SJSA1 (cell line): ENCODE results near the gene TSPAN18. TPM values are rescaled to one million over a fixed set of nuclear protein-coding genes. Genes with fewer than 3 reads are reported as not detected.

ENCODE experiments used
- DNase-seq, 2 experiments: peaks; one replicate each; pipeline ENCODE4 v3.0.0-alpha.2; 2015 to 2020; ENCODE audit warnings: low spot score in 2 of 2, low read depth in 1 of 2
- H3K27ac ChIP-seq: fragments of 250-450 bp; sonication (Bioruptor Pico); 2 replicates; pipeline ENCODE4 v1.5.1; 2020; ENCODE audit warnings: mild to moderate bottlenecking, moderate library complexity
- H3K27me3 ChIP-seq: fragments of 250-450 bp; sonication (Bioruptor Pico); replicated peaks from 2 replicates; pipeline ENCODE4 v1.5.1; 2020; ENCODE audit warnings: mild to moderate bottlenecking, moderate library complexity
- H3K36me3 ChIP-seq: fragments of 250-450 bp; sonication (Bioruptor Pico); 2 replicates; pipeline ENCODE4 v1.5.1; 2020; ENCODE audit warnings: mild to moderate bottlenecking
- H3K4me1 ChIP-seq: fragments of 250-450 bp; sonication (Bioruptor Pico); replicated peaks from 2 replicates; pipeline ENCODE4 v1.6.1; 2021; ENCODE audit warnings: mild to moderate bottlenecking
- H3K4me3 ChIP-seq: fragments of 250-450 bp; sonication (Bioruptor Pico); 2 replicates; pipeline ENCODE4 v1.5.1; 2020; ENCODE audit warnings: mild to moderate bottlenecking
- H3K9me3 ChIP-seq: fragments of 250-450 bp; sonication (Bioruptor Pico); replicated peaks from 2 replicates; pipeline ENCODE4 v1.5.1; 2020; ENCODE audit warnings: mild to moderate bottlenecking
- total RNA-seq: library from RNA; depleted of rRNA; stranded (reverse); fragments of >200 nt; shearing (Covaris generic); gene quantifications from 2 replicates; pipeline ENCODE4 v1.2.3, GENCODE V29; 2014

The TSPAN18 gene
- total RNA-seq, 1 experiment from 2014 or later, result 1.9 TPM

DNA sequence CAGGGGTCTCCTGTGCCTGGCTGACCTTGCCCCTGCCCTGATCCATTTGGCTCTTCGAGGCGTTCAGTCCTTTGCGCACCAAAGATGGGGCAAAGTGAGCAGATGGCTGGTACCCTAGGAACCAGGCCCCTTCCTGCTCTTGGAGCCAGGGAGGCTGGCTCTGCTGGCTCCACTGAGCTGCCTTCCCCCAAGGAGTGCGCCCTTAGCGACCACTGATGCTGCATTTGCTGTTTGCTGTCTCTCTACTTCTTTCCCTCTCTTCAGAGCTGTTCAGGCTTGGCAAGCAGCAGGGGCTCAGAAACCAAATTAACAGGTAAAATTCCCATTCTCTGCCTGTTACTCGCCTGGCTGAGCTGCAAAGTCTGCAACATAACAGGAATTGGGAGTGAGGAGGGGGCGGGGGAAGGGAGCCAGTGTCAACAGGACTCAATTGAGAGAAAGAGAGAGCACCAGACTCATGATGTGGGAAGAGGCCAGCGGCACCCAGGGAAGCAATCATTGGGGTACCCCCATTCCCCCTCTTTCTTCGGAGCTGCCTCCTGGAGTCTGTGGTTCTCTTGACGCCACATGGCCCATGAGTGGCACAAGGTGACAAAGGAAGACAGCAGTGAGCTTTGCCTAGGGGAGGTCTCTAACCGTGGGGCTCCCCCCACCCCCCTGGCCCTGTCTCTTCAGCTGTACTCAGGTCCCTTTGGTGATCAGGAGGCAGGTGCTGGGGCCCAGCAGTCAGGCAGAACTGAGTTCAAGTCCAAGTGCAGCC, 121.6 kb downstream of the TSPAN18 start:
- no peaks in the 10 kb centered on the region for H3K36me3 ChIP-seq
- H3K4me3 ChIP-seq, result no peak overlapping the region
- H3K9me3 ChIP-seq, result no peaks in the 10 kb centered on the region
- no peak overlapping the region for H3K27ac ChIP-seq
- H3K27me3 ChIP-seq, result no peaks in the 10 kb centered on the region; the same call in 1 of the 2 replicates
- DNase-seq, result no peak
- peaks cover 7% of the 10 kb centered on the region; the same call in 1 of the 2 replicates for H3K4me1 ChIP-seq

DNA sequence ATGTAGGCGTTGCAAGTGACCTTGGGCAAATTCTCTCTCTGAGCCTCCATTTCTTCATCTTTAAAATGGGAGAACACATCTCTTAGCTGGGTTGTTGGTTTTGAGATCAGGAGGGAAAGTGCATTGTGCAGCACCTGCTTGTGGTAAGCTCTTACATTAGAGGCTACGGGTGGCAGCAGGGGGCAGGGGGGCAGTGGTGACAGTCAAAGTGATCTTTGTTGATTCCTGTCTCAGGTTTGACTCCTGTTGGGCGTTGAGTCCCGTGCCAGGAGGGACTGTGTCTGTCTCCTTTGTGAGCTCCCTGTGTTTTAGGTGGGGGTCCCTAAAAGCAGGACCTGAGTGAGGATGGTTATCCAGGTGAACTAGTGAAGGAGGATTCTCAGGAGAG, 122.2 kb downstream of the TSPAN18 start:
- peaks cover 7% of the 10 kb centered on the region; the same call in 1 of the 2 replicates for H3K4me1 ChIP-seq
- no peak for DNase-seq
- no peaks in the 10 kb centered on the region for H3K36me3 ChIP-seq
- no peaks in the 10 kb centered on the region; the same call in 1 of the 2 replicates for H3K27me3 ChIP-seq
- H3K27ac ChIP-seq, result no peak overlapping the region
- H3K4me3 ChIP-seq, result no peak overlapping the region
- H3K9me3 ChIP-seq, result no peaks in the 10 kb centered on the region

DNA sequence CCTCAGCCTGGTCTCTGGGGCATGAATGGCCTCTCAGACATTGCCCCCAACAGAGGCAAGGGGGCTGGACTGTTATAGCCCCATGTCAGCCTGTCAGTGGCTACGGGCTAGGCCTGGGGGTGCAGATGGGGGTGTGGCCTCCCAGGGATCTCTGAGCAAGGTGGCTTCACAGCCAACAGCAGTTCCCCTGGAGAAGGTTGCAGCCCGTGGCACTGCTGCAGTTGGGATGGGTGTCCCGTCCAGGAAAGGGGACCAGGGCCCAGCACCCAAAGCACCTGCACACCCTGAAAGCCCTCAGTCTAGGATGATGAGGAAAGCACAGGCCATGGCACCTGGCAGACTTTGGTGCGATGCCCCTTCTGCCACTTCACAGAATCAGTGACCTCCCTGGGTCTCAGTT, 122.7 kb downstream of the TSPAN18 start:
- Histone ChIP-seq H3K36me3 (no peaks in the 10 kb centered on the region), H3K4me3 (no peak overlapping the region), H3K9me3 (no peaks in the 10 kb centered on the region), H3K27me3 (no peaks in the 10 kb centered on the region; the same call in 1 of the 2 replicates), H3K27ac (no peak overlapping the region), H3K4me1 (peaks cover 7% of the 10 kb centered on the region; the same call in 1 of the 2 replicates)
- DNase-seq, result no peak

DNA sequence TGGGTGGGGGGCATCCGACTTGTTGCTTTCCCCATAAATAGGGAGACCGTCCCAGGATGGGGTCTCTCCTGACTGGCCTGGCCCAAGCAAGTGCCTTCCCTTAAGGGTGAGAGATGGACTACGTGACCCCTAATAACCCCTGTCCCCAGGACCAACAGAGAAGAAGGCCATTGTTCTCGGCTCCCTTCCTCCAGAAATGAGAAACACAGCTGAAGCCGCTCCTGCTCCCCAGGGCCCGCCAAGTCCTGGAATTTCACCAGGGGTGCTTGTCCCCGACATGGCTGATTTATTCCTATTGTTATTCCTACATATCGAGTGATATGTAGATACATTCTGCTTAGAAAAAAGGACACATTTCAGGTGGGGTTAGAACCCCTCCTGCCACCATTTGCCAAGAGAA, 123.2 kb downstream of the TSPAN18 start:
- Histone ChIP-seq H3K4me1 (peaks cover 7% of the 10 kb centered on the region; the same call in 1 of the 2 replicates), H3K9me3 (no peaks in the 10 kb centered on the region), H3K4me3 (no peak overlapping the region), H3K27me3 (no peaks in the 10 kb centered on the region), H3K36me3 (no peaks in the 10 kb centered on the region), H3K27ac (no peak overlapping the region)
- DNase-seq, result no peak

DNA sequence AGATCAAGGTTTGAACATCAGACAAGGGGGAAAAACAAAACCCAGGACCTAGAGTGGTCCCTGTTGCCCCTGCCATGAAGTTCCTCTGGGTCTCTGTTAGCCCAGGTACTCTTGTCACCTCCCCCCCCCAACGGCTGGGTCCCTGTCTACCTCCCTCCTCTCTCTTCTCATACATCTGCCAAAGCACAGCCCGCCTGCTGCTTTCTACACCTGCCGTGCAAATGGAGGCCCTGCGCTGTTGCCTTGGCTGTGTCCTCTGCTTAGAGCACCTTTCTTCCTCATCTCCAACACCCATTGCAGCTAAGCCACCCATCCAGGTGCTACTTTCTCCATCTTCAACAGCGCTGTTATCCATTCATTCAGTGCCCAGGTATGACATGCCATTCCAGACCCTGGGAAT, 124.7 kb downstream of the TSPAN18 start:
- no peak for DNase-seq
- Histone ChIP-seq H3K27me3 (no peaks in the 10 kb centered on the region), H3K27ac (no peak overlapping the region), H3K9me3 (no peaks in the 10 kb centered on the region), H3K4me3 (no peak overlapping the region), H3K4me1 (peaks cover 11% of the 10 kb centered on the region), H3K36me3 (no peaks in the 10 kb centered on the region)

DNA sequence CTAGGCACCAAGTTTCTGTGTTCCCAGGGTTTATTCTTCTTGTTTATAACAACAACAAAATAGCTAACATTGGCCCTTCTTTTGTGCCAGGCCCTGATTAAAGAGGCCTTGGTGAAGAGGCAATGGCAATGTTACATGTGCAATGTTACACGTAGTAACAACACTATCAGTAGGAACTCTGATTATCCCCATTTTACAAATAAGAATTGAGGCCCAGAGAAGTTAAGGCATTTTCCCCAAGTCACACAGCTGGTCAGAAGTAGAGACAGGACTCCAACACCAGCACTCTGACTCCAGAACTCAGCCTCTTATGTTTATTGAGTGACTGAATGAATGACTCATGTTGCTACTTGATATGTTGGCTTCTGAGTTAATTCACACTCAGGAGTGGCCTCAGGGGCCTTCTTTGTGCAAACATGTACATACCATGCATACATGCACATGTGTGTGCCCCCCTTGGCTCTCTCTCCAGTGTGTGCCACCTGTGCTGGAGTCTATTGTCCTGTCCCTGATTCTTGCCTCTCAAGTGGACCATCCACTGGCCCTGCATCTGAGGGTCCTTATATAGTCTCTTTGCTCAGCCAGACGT, 125.5 kb downstream of the TSPAN18 start:
- Histone ChIP-seq H3K4me3 (no peak overlapping the region), H3K36me3 (no peaks in the 10 kb centered on the region), H3K4me1 (peaks cover 11% of the 10 kb centered on the region), H3K9me3 (no peaks in the 10 kb centered on the region), H3K27me3 (no peaks in the 10 kb centered on the region), H3K27ac (no peak overlapping the region)
- DNase-seq, result no peak

DNA sequence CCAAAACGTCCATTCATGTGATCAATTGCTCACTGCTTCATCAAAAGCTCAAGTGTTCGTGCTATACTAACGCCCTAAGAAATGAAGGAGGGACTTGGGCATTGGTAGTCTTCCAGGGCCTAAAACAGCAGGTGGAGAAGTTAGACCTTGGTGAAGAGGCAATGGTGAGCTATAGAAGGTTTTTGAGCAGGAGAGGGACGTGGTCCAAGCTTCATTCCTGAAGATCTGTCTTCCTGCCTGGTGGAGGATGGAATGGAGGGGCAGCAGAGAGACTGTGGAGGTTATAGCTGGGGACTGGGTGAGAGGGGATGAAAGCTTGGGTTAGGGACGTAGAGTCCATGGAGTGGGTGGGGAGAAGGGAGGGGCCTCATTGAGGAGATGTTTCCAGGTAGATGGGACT, 126.2 kb downstream of the TSPAN18 start:
- Histone ChIP-seq H3K9me3 (no peaks in the 10 kb centered on the region), H3K36me3 (no peaks in the 10 kb centered on the region), H3K4me3 (no peak overlapping the region), H3K27me3 (no peaks in the 10 kb centered on the region), H3K27ac (no peak overlapping the region), H3K4me1 (peaks cover 13% of the 10 kb centered on the region)
- DNase-seq, result no peak

DNA sequence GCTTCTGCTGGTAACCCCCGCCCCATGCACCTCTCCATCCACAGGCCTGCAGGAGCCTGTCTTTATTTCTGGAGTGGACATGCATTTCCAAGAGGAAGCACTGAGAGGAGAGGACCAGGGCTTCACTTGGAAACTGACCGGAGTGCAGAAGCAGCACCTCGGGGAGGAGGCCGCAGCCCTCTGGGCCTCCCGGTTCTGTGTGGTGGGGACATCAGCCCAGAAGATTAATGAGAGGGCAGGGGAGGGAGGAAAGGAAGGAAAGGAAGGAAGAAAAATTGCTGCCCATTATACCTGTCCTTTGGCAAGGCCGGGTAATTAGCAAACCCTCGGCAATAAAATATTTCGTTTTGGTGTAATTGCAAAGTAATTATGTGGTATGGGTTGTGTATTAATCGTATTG, 126.9 kb downstream of the TSPAN18 start:
- no peak overlapping the region for H3K4me3 ChIP-seq
- no peaks in the 10 kb centered on the region for H3K36me3 ChIP-seq
- peaks cover 21% of the 10 kb centered on the region for H3K4me1 ChIP-seq
- no peak overlapping the region for H3K27ac ChIP-seq
- H3K27me3 ChIP-seq, result no peaks in the 10 kb centered on the region
- no peaks in the 10 kb centered on the region for H3K9me3 ChIP-seq
- no peak for DNase-seq

DNA sequence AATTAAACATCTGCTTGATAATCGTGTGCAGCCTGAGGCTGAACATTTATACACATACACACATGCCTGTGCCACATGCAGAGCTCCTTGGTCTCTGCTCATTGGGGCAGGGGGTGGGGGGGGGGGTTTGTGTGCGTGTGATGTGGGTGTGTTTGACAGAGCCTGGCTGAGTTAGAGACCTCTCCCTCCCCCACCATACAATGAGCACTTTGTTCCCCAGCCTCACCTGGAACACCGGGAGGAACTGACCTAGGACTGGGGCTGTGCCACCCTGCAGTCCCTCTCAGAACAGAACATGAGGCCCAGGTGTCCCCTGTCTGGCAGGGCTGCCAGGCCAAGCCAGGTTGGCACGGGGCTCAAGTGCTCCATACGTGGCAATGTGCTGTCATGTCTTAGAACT, 127.3 kb downstream of the TSPAN18 start:
- no peak overlapping the region for H3K4me3 ChIP-seq
- no peak overlapping the region for H3K27ac ChIP-seq
- H3K4me1 ChIP-seq, result peaks cover 25% of the 10 kb centered on the region
- H3K36me3 ChIP-seq, result no peaks in the 10 kb centered on the region
- no peaks in the 10 kb centered on the region for H3K27me3 ChIP-seq
- no peaks in the 10 kb centered on the region for H3K9me3 ChIP-seq
- no peak for DNase-seq

DNA sequence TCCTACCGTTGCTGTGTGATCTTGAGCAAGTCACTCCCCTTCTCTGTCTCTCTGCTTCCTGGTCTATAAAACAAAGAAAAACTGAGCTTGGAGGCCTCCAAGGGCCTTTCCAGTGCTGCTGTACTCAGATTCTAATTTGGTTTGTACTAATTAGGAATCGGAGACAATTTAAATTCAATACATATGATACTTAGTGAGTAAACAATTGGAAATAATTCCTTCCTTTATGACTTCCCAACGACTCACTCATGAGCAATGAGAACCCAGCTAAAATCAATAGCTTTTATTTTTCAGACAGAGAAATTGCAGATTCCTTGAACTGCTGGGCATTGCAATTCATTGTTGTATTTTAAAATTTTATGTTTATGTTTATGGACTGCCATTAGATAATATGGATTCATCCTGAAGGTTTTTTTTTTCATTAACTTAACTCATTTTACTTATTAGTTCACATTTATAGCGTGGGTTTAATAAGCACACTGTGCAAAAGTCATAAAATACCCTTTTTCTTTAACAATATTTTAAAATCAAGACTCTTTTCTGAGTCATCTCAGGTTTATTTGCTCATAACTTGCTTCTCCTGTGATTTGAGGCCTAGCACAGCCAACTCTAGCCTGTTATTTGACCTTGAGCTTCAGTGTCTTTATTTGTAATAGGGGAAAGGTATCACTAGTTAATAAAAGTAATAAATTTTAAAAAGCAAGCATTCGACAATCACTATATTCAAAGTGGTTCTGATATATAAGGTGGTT, 128.2 kb downstream of the TSPAN18 start:
- Histone ChIP-seq H3K36me3 (no peaks in the 10 kb centered on the region), H3K27ac (no peak overlapping the region), H3K27me3 (no peaks in the 10 kb centered on the region), H3K4me3 (no peak overlapping the region), H3K9me3 (no peaks in the 10 kb centered on the region), H3K4me1 (peaks cover 26% of the 10 kb centered on the region)
- DNase-seq, result no peak

DNA sequence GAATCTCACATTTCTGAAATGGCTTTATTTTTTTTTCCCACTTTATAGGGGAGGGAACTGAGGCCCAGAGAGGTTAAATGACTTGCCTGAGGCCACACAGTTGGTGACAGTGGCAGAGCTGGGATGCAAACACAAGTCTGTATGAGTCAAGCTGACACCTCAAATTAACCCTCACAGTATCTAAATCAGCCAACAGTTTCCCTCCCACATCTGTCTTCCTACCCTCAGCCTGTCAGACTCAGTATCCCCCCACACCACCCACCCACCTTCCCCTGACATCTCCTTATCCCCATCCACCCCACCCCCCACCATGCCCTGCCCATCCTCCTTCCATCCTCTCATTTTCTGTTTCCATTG, 128.7 kb downstream of the TSPAN18 start:
- peaks cover 26% of the 10 kb centered on the region for H3K4me1 ChIP-seq
- H3K27ac ChIP-seq, result no peak overlapping the region
- no peaks in the 10 kb centered on the region for H3K9me3 ChIP-seq
- no peak for DNase-seq
- H3K36me3 ChIP-seq, result no peaks in the 10 kb centered on the region
- no peaks in the 10 kb centered on the region for H3K27me3 ChIP-seq
- no peak overlapping the region for H3K4me3 ChIP-seq

DNA sequence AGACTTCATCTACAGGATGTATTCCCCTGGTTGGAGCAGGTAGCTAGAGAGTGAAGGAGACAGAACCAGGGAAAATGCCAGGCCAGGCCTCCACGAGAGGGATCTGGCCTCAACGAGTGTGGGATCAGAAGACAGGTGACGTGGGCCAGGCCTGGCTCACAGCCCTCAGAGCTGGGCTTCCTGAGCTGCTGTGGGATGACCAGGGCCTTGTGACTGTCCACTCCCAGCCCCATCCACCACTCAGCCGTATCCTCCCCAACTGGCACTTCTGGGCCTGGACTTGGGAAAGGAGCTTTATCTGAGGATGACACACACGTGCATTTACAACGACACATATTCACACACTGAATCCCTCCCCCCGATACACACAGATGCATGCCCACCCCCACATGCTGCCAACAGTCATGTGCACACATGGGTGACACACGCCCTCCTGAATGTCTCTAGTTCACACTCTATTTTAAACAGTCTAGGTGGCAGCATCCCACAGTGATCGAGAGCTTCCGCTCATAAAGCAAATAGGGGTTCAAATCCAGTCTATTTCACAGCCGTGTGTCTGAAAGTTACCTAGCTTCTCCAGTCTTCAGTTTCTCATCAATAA, 130.8 kb downstream of the TSPAN18 start:
- H3K4me3 ChIP-seq, result no peak overlapping the region
- no peak overlapping the region for H3K27ac ChIP-seq
- no peaks in the 10 kb centered on the region for H3K27me3 ChIP-seq
- H3K9me3 ChIP-seq, result no peaks in the 10 kb centered on the region
- H3K4me1 ChIP-seq, result peaks cover 32% of the 10 kb centered on the region
- no peak for DNase-seq
- H3K36me3 ChIP-seq, result no peaks in the 10 kb centered on the region

DNA sequence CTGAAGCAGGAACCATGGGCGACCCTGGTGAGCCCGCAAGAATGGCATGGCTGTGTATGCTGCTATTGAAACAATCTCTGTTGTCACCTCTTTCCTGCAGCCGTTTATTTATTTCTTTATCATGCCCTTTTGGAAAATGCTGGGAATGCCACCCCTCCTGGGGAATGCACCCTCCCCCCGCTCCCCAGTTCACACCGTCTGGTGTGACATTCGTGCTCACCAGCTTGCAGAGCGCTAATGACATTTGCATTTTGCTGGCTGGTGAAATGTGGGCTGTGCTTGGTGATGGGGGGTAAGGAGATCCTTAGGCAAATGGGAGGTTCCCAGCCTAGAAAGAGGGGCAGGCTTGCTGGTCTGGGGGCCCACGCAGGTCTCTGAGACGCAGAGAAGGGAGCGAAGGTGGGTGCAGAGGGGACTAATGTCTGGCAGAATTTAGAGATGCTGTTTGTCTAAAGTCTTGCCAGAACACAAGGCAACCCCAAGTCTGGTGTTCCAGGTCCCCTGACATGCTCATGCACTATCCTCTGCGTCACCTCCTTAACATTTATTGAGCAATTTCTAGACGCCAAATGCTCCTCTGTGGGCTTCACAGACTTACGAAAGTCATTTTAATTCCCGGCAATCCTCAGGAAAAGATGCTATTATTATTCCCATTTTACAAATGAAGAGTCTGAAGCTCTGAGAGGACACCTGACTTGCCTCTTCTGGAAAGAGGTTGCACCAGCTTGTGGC, 132.2 kb downstream of the TSPAN18 start:
- Histone ChIP-seq H3K4me1 (peaks cover 42% of the 10 kb centered on the region), H3K27ac (no peak overlapping the region), H3K4me3 (no peak overlapping the region), H3K36me3 (no peaks in the 10 kb centered on the region), H3K9me3 (no peaks in the 10 kb centered on the region), H3K27me3 (no peaks in the 10 kb centered on the region)
- no peak for DNase-seq
